KOPT-K1 (cell line): ENCODE data around the gene APP.

Experiments
- H3K27ac ChIP-seq: fragments of 200-600 bp; sonication (generic); 2 replicates; pipeline ENCODE4 v1.5.1; 2016; ENCODE audit warnings: antibody characterized with exemption, mild to moderate bottlenecking, low read depth, low read length; ENCODE audit not compliant: poor library complexity, severe bottlenecking
- H3K36me3 ChIP-seq: fragments of 200-600 bp; sonication (generic); 2 replicates; pipeline ENCODE4 v1.5.1; 2017; ENCODE audit warnings: antibody characterized with exemption, mild to moderate bottlenecking, low read length, moderate library complexity; ENCODE audit not compliant: insufficient read depth
- H3K9me3 ChIP-seq: fragments of 200-600 bp; sonication (generic); 2 replicates; pipeline ENCODE4 v1.5.1; 2017; ENCODE audit warnings: antibody characterized with exemption, low read length, mild to moderate bottlenecking; ENCODE audit not compliant: insufficient read depth, poor library complexity, severe bottlenecking

Gene APP

GRCh38 chr21:26125433-26126167, 45.0 kb downstream of the APP start:
- no peak overlapping the region for H3K27ac ChIP-seq
- H3K36me3 ChIP-seq, result no peaks in the 10 kb centered on the region
- H3K9me3 ChIP-seq, result no peaks in the 10 kb centered on the region

- no peak overlapping the region for H3K27ac ChIP-seq
- H3K36me3 ChIP-seq, result no peaks in the 10 kb centered on the region
- no peaks in the 10 kb centered on the region for H3K9me3 ChIP-seq
Measured at GRCh38 chr21:26124896-26125295, 45.7 kb downstream of the APP start.

GRCh38 chr21:26124421-26124833, 46.1 kb downstream of the APP start:
- Histone ChIP-seq H3K36me3 (no peaks in the 10 kb centered on the region), H3K27ac (no peak overlapping the region), H3K9me3 (no peaks in the 10 kb centered on the region)

- Histone ChIP-seq H3K36me3 (no peaks in the 10 kb centered on the region), H3K27ac (no peak overlapping the region), H3K9me3 (no peaks in the 10 kb centered on the region)
Measured at GRCh38 chr21:26123012-26123411, 47.6 kb downstream of the APP start.

GRCh38 chr21:26120828-26121227, 49.7 kb downstream of the APP start:
- H3K27ac ChIP-seq, result no peak overlapping the region
- no peaks in the 10 kb centered on the region for H3K36me3 ChIP-seq
- H3K9me3 ChIP-seq, result no peaks in the 10 kb centered on the region

GRCh38 chr21:26119906-26120305, 50.7 kb downstream of the APP start:
- Histone ChIP-seq H3K36me3 (no peaks in the 10 kb centered on the region), H3K9me3 (no peaks in the 10 kb centered on the region), H3K27ac (no peak overlapping the region)

- Histone ChIP-seq H3K27ac (no peak overlapping the region), H3K36me3 (no peaks in the 10 kb centered on the region), H3K9me3 (no peaks in the 10 kb centered on the region)
Measured at GRCh38 chr21:26118938-26119540, 51.5 kb downstream of the APP start.

GRCh38 chr21:26117972-26118367, 52.6 kb downstream of the APP start:
- H3K9me3 ChIP-seq, result no peaks in the 10 kb centered on the region
- H3K27ac ChIP-seq, result no peak overlapping the region

GRCh38 chr21:26117324-26117971, 53.1 kb downstream of the APP start:
- H3K27ac ChIP-seq, result no peak overlapping the region
- no peaks in the 10 kb centered on the region for H3K36me3 ChIP-seq
- no peaks in the 10 kb centered on the region for H3K9me3 ChIP-seq

More at GRCh38 chr21:26117972-26118367, 52.6 kb downstream of the APP start:
- no peaks in the 10 kb centered on the region for H3K36me3 ChIP-seq

- Histone ChIP-seq H3K9me3 (no peaks in the 10 kb centered on the region), H3K36me3 (no peaks in the 10 kb centered on the region), H3K27ac (no peak overlapping the region)
Measured at GRCh38 chr21:26116456-26117011, 54.0 kb downstream of the APP start.

GRCh38 chr21:26115899-26116298, 54.7 kb downstream of the APP start:
- H3K9me3 ChIP-seq, result no peaks in the 10 kb centered on the region
- no peak overlapping the region for H3K27ac ChIP-seq
- H3K36me3 ChIP-seq, result no peaks in the 10 kb centered on the region

GRCh38 chr21:26115305-26115704, 55.3 kb downstream of the APP start:
- H3K36me3 ChIP-seq, result no peaks in the 10 kb centered on the region
- H3K27ac ChIP-seq, result no peak overlapping the region
- H3K9me3 ChIP-seq, result no peaks in the 10 kb centered on the region

GRCh38 chr21:26112975-26113374, 57.6 kb downstream of the APP start:
- Histone ChIP-seq H3K36me3 (no peaks in the 10 kb centered on the region), H3K27ac (no peak overlapping the region), H3K9me3 (no peaks in the 10 kb centered on the region)

GRCh38 chr21:26112127-26112742, 58.3 kb downstream of the APP start:
- H3K36me3 ChIP-seq, result no peaks in the 10 kb centered on the region
- no peaks in the 10 kb centered on the region for H3K9me3 ChIP-seq
- no peak overlapping the region for H3K27ac ChIP-seq

GRCh38 chr21:26110715-26111114, 59.9 kb downstream of the APP start:
- Histone ChIP-seq H3K36me3 (no peaks in the 10 kb centered on the region), H3K9me3 (no peaks in the 10 kb centered on the region), H3K27ac (no peak overlapping the region)
